Activated CD4-positive, alpha-beta T cell treated with anti-CD3 and anti-CD28 coated beads for 48 hours (primary cell): ENCODE results near the gene NOTCH1.

Experiments used
- DNase-seq: peaks from one replicate; pipeline ENCODE4 v3.0.0-alpha.2; 2020

Gene NOTCH1

DNA sequence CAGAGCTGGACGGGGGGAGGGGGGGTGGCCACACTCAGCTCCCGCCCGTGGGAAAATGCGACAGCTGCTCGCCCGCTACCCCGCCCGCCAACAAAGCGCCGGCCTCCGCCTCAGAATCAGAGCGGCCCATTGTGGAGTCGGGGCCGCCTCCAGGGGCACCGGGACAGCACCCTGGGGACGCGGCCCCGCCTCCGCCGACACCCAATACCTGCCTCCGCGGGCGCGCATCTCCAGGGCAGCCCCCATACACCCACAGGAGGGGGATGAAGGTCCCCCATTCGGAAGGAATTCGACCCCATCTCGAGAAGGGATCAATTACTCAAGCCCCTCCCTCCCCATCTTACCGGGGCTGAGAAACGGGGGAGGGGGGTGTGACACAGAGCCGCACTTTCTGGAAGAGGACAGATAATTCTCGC is 1.3 kb downstream of the NOTCH1 start:
- peak; percentile 76 for DNase-seq

DNA sequence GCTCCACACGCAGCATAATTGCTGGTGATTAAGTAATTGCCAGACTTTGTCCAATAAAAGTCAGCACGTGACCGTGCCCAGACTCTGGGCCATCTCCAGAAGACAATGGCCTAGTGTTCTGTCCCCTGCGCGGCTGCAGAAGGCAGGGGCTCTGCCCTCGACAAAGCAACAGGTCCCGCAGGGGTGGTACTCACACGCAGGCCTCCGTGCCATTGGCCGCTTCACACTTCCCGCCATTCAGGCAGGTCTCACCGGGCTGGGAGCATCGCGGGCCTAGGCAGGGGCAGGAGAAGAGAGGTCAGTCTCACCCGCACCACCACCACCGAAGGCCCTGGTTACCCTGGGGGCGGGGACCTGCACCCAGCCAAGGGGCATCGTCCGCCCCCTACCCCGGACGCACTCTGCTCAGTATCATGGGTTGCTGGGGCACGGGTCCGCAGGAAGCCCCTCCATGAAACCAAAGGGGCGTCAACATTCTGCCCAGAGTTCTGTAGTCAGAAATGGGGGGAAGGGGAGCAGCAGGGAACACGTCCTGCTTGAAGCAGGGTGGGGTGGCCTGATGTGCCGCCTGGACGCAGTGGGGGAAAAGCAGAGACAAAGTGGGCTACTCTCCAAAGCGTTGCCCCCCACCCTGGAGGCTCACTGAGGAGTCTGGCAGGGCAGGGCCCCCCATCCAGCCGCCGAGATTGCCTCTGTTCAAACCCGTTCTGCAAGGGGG is 1.9 kb downstream of the NOTCH1 start:
- DNase-seq: no peak

DNA sequence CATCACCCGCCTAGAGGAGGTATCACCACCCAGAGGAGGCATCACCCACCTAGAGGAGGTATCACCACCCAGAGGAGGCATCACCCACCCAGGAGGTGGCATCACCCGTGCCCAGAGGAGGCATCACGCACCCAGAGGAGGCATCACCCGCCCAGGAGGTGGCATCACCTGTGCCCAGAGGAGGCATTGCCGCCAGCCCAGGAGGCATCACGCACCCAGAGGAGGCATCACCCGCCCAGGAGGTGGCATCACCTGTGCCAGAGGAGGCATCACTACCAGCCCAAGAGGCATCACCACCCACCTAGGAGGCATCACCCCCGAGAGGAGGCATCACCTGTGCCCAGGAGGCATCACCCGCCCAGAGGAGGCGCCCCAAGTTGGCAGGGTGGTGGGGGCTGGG is 2.6 kb downstream of the NOTCH1 start:
- DNase-seq: no peak

DNA sequence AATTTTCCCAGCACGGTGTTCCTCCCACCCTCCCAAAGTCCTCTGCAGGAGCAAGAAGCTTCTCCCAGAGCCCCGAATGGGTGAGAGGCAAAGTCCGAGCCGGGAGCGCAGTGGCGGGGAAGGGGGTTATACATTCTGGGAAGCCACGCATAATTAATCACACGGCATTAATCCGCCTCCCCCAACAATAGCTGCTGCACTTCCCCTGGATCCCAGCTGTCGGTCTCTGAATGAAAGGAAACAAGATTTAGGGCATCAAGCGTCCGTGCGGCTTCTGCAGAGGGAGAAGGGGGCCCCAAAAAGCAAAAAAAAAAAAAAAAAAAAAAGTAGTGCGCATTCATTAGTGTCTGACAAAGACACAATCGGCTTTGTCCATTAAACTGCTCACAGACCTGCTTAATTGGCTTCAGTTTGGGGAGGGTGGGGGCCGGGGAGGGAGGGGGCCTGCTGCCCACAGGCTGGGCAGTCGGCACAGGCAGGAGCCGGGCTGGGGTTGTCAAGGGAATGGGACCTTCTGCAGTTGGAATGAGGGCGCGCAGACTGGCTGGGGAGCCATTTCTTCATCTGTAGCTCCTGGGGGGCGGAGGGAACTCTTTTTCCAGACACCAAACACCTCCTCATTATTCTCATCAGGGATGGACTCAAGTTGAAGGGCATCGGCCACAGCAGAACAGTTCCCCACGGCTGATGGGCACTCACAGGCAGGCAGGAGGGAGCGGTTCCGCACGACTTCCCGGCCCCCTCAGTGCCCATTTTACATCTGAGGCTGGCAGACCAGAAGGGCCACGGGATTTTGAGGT is 3.4 kb downstream of the NOTCH1 start:
- no peak for DNase-seq

DNA sequence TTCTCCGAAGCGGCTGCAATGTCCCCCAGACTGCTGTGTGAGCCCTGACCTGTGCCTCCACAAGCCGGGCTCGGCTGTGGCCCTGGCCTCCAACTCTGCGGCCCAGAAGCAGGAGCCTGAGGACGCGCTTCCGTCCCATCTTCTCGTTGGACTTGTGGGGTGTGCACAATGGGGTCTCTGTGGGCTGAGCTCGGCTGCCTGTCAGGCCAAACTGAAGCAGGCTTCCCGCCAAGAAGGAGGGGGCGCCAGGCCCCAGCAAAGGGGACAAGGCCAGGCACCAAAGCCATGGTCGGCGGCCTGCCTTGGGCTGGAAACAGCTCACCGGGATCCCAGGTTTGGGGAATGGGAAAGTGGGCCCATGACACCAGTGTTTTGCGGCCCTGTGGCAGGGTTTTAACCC is 4.1 kb downstream of the NOTCH1 start:
- no peak for DNase-seq

DNA sequence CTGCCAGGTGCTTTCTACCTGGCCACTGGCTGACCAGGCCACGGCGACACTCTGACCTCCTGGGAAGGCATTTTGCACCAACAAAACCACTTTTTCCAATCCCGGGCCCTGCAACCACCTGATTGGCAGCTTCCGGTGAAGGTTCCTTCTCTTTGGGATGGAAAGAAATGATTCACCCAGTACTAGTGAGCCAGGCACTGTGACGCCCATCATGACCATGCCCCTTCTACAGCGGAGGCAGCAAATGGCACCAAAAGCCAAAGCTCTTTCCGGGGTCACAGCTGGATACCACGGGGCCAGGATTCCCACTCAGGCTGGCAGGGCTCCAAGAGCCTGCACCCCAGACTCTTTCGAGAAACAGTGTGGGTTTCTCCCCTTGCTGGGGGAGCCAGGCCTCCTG is 4.7 kb downstream of the NOTCH1 start:
- DNase-seq: no peak

DNA sequence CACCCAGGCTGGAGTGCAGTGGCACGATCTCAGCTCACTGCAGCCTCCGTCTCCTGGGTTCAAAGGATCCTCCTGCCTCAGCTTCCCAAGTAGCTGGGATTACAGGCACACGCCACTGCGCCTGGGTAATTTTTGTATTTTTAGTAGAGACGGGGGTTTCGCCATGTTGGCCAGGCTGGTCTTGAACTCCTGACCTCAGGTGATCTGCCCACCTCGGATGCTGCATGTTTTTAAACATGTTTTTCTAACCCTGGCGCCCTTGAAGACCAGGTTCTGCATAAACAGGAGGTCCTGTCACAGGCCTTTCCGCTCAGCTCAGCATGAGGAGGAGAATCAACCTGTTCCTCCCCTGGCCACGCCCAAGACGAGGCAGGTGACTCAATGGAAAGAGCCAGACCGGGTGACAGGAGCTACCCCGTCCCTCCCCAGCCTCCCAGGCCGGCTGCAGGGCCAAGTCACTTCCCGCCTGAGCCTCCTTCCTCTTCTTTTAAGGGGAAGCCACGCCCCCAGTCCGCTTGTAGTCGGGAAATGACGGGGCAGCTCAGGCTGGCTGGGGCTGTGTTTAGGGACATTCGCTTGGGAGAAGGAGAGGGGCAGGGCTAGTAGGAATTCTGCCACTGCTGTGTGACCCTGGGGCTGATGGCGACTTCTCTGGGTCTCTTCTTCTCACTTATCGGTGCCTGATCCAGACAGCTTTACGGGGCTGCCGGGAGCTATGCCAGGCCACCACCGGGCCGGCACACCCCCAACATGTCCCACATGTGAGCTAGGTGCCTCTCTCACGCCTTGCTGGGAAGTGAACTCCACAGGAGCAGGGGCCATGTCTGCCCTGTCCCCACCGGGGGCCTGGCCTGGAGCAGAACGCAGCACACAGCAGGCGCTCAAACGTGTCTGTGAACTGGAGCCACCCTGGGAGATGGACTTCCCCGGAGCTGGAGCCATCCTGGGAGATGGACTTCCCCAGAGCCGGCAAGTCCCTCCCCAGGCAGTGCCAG is 6.1 kb downstream of the NOTCH1 start:
- peak; percentile 98 for DNase-seq

DNA sequence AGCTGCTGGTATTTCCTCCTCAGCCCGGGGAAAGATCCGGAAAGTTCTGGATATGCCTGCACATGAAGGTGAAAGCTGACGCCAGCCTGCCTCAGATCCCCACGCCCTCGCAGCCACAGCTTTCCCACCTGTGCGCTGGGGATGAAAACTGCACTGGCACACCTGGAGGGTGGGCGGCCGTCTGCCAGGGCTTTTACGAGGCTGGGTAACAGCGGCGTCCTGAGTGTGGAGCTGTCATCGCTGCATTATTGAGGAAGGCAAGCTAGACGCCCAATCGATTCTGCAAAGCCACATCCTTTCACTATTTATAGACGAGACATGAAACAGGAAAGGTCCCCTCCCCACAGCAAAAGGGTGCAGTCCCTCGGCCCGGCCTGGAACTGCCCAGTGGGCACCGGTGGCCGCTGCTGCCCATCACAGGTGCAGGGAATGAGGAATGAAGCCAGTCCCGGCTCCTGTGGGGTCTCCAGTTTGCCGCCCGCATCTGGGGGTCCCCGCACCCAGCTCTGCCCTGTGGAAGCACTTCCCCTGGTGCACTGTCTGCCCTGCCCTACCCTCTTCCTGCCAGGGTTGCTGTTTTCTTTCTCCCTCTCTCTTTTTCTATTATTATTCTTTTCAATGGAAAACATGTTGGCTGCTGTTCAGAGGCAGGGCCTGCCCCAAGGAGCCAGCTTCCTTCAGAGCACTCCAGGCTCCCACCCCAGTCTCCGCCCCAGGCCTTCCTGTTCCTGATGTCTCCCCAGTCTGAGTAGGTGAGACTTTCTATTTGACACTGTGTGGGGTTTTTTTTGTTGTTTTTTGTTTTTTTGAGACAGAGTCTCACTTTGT is 7.0 kb downstream of the NOTCH1 start:
- DNase-seq: peak; percentile 83

DNA sequence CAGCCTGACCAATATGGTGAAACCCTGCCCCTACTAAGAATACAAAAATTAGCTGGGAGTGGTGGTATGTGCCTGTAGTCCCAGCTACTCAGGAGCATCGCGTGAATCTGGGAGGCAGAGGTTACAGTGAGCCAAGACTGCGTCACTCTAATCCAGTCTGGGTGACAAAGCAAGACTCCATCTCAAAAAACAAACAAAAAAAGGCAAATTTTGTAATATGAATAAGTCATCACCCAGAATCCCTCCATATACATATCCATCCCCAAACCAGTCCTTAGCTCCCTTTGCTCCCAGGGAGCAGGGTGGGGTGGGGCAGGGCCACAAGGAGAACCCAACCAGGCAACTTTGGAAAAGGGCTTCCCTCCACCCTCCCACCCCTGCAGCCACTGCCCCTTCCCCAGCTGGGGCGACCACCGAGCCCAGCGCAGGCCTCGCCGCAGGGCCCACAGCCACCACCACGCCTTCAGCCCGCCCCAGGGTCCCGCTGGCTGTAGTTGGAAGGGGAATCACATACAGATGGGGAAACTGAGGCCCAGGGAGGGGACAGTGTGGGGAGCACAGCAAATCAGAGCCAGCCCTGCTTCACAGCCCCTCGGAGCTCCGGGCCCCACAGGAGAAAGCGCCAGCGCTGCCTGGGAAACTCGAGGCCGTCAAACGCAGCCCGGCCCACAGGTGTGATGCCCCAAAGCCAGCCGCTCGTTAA is 7.8 kb downstream of the NOTCH1 start:
- no peak for DNase-seq

DNA sequence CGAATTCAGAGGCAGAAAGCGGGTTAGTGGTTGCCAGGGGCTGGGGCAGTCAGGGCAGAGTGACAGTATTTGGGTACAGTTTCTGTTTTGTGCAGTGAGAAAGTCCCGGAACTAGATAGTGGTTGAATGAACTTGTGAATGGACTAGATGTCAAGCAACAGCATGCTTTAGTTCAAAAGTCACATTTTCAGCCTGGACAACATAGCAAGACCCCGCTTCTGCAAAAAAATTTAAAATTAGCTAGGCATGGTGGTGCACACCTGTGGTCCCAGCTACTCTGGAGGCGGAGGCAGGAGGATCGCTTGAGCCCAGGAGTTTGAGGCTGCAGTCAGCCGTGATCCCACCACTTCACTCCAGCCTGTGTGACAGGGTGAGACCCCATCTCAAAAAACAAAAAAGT is 8.4 kb downstream of the NOTCH1 start:
- DNase-seq: no peak

DNA sequence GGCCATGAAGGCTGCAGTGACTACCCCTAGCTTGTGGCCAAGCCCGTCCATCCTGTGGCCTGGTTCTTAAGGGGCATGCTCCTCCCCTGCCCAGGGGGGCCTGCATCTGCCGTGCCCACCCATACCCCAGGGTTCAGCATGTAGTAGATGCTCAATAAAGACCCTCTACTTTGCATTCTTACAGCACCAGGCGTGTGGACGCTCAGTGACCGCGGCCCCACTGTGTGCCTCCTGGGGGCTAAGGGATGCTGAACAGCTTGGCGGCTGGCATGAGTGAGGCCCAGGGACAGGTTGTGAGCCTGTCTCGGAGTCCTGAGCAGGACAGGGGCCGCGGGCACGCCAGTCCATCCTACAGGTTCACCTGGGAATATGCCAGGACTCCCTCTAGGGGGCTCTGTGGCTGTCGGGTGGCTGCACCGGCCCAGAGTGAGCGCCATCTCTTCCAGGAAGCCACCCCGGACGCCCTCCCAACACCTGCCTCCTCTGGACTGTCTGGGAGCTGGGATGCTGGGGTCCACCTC is 9.1 kb downstream of the NOTCH1 start:
- no peak for DNase-seq

DNA sequence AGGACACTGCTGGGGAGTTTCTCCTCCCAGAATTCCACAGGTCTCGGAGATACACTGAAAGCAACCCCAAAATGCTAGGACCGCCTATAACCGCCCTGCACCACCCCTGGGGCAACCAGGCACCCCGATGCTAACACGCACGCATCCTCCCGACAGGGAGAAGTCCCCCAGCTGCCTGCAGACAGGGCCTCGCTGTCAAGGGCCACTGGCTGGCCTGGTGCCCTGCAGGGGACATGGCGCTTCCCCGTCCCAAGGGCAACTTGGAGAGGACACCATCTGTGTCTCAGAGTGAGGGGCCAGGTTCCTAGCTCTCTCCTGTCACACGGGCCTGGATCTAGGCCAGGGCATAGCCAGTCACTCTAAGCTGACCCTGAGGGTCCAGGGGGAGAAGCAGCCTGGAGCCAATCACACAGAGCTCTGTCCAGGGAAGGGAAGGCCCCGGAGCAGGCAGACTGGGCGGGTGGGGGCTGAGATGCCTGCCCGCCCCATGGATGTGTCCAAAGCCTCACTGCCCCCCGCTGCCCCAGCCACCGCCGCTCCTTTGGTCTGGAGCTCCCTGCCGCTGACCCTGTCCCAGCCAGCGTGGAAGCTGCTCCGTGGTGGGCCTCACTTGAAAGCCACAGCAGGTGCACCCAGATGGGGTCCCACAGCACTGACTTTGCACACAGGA is 9.7 kb downstream of the NOTCH1 start:
- no peak for DNase-seq

DNA sequence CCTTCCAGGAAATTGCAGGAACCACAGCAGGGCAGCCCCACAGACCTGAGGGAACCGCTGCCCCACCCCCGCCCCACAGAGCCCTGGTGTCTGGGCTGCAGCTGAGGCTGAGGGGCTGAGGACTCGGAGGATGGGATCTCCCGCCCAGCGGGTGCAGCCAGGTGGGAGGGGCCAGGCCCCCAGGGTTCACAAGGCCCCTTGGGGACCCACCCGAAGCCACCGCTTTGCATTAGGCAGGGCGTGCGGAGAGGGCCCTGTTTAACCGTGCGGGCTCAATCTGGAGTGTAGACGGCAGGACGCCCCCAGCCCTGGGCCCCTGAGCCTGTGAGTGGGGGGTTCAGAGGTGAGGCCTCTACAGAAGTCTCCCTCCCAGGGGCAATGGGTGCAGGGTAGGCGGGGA is 10.8 kb downstream of the NOTCH1 start:
- DNase-seq: no peak

DNA sequence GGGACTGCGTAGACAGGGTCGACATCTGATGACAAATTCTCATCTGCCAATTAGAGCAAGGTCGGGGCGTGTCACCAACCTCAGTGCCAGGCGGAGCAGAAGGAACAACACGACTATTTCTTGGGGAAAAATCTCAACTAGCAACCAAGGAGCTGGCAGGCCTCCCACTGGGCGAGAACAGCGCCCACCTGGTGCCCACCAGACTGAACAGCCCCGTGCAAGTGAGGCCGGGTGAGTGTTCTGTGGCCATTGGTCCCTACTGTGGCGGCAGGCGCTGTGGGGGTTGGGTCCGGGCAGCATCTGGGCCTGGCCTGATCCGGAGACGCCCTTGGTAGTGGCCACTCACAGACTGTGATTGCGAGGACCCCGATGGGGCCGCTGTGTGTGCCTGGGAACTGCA is 11.5 kb downstream of the NOTCH1 start:
- peak; percentile 39 for DNase-seq

DNA sequence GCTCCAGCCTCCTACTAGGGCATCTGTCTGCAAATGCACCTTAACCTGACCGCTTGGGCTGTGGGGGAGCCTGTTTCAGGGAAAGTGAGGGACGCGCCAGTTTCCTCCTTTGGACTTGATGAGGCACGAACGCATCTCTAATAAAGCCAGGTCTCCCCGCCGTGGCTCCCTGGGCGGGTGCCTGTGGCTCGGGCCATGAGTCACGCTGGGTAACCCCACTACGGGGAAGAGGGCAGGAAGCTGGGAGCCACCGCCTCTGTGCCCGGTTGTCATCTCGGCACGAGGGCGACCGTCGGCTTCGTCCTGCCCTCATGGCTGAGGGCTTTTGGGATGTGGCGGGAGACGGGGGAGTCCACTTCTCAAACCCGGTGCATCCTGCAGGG is 12.1 kb downstream of the NOTCH1 start:
- DNase-seq: peak; percentile 88

DNA sequence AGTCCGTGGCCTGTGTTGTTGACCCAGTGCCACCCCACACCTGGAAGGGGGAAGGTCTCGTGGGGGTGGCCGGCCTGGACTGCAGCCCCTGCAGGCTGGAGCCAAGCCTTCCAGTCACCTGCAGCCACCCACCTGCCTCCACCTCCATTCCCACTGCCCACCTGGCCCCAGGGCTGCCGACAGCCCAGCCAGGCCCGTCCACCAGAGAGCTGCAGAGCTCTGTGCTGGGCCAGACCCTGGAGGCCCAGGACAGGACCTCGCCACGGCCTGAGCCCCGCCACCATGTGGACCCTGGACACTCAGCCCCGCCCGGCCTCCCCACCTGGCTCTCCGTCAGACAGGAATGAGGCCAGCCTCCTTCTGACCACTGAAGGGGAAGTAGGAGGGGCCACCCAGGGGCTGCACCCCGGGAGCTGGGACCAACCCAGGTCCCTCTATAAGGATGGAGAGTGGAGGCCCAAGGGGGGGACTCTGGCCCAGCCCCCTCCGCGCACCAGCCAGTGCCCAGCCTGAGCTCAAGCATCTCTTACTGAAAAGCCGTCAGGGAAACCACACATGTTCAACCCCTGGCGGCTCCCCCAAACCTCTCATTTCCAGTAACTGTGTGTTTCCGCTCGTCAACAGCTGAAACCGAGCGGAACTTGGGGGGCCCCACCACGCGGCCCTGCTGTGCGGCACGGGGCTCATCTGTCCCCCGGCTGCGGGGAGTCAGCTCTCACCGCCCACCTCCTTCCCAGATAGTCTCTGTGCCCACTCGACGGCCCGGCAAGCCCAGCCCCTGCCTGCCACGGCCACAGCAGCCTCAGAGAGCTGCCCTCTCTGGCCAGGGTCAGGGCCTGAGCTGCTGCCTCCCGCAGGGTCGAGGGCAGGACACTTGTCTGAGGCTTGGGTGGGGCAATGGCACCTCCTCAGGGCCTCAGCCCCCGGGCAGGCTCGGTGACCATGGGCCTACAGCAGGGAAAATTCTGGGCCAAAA is 12.8 kb downstream of the NOTCH1 start:
- peak; percentile 84 for DNase-seq

DNA sequence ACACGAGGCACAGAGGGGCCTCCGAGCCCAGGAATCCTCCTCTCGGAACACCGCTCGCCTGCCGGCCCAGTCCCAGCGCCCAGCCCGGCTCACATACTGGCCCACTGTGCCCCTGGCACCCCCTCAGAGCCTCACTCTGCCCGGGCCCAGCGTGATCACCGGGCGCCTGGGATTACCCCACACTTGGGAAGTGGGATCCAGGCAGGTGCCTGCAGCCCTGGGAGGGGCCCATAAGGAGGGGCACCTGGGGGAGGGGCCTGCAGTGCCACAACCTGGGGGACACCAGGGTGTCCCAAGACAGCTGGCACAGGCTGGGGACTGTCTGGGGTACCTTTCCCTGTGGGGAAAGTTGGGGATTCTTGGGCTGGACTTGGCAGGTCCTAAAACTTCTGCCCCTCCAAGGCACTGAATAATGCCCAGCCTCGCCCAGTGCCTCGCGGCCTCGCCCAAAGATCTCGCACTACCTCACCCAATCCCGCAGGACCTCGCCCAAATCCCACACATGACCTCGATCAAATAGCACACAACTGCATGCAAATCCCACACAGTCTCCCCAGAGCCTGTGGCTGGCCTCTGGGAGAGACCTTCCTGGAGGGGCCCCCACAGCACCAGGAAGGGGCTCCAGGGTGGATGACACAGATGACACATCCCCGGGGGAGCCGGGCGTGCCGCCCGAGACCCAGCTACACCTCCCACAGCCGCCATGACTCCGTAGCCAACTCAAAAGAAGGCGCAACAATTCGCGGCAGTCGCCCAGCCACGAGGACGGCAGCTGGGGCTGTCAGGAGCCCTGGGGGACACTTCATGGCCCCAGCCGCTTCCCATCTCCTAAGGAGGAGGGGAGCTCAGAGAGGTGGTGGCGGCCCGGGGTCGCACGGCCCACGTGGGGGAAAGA is 13.7 kb downstream of the NOTCH1 start:
- DNase-seq: peak; percentile 49

DNA sequence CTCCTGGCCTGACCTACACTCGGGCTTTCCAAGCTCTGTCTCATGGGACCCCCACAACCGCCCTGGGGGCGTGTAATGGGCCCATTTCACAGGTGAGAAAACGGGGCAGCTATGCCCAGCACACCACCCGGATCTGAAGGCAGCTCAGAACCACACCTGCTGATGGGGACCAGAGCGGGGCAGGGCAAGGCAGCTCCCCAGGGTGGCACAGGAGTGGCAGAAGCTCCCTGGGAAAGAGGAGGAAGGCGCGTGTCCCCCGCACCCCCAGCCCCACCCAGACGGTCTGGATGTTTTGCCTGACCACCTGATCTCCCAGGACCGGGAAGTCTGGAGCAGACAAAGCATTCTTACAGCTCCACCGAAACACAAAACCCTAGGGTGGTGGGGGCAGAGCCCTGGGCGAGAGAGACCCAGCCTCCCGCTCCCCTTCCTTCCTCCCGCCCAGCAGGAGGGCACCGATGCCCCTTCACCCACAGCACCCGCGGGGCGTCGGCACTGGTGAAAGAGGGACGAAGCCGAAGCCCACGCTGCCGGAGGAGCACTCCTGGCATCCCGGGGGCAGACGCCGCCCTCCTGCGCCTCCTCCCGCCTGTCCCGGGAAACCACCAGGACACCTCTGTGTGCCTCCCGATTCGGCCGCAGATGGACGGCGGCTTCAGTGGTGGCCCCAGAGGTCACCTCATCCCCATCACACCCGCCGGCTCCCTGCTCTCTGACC is 14.5 kb downstream of the NOTCH1 start:
- DNase-seq: no peak
